H9 (cell line): ENCODE measurements around the gene PTPDC1. TPM values are rescaled to one million over a fixed set of nuclear protein-coding genes. Genes with fewer than 3 reads are reported as not detected.

ENCODE experiments used
- DNase-seq: peaks from one replicate; pipeline ENCODE4 v3.0.0-alpha.2; 2017
- H2AFZ ChIP-seq: one replicate; pipeline ENCODE4 v1.6.1; 2013; ENCODE audit warnings: mild to moderate bottlenecking, low read length, control low read depth, moderate library complexity
- H2AK5ac ChIP-seq: 2 replicates; pipeline ENCODE4 v1.6.1; 2013; ENCODE audit warnings: low read length, control low read depth, mixed read lengths; ENCODE audit not compliant: insufficient read length
- H2BK120ac ChIP-seq: one replicate; pipeline ENCODE4 v1.6.1; 2013; ENCODE audit warnings: low read depth, mild to moderate bottlenecking, low read length, control low read depth, inconsistent platforms; ENCODE audit not compliant: poor library complexity, severe bottlenecking
- H2BK12ac ChIP-seq: 2 replicates; pipeline ENCODE4 v1.6.1; 2013; ENCODE audit warnings: low read length, control low read depth, mixed read lengths, low read depth; ENCODE audit not compliant: insufficient read length
- H2BK15ac ChIP-seq: 2 replicates; pipeline ENCODE4 v1.6.1; 2013; ENCODE audit warnings: low read depth, low read length, control low read depth
- H2BK20ac ChIP-seq: one replicate; pipeline ENCODE4 v1.6.1; 2013; ENCODE audit warnings: low read depth, mild to moderate bottlenecking, low read length, control low read depth, inconsistent platforms; ENCODE audit not compliant: poor library complexity, severe bottlenecking
- H2BK5ac ChIP-seq: 2 replicates; pipeline ENCODE4 v1.6.1; 2013; ENCODE audit warnings: low read length, control low read depth, mixed read lengths; ENCODE audit not compliant: insufficient read length
- H3K14ac ChIP-seq: 2 replicates; pipeline ENCODE4 v1.6.1; 2013; ENCODE audit warnings: low read length, control low read depth; ENCODE audit not compliant: insufficient read depth
- H3K18ac ChIP-seq: 2 replicates; pipeline ENCODE4 v1.6.1; 2013; ENCODE audit warnings: low read depth, mild to moderate bottlenecking, mixed read lengths, low read length, control low read depth; ENCODE audit not compliant: insufficient read length
- H3K23ac ChIP-seq: 2 replicates; pipeline ENCODE4 v1.6.1; 2013; ENCODE audit warnings: low read length, control low read depth, mixed read lengths, low read depth; ENCODE audit not compliant: insufficient read length
- H3K23me2 ChIP-seq: 2 replicates; pipeline ENCODE4 v1.6.1; 2013; ENCODE audit warnings: low read depth, mild to moderate bottlenecking, mixed read lengths, low read length, control low read depth; ENCODE audit not compliant: insufficient read length, poor library complexity, severe bottlenecking
- H3K27ac ChIP-seq: 2 replicates; pipeline ENCODE4 v1.5.1; 2013; ENCODE audit warnings: low read length, control low read depth, mixed read lengths, low read depth; ENCODE audit not compliant: insufficient read length
- H3K27me3 ChIP-seq: 2 replicates; pipeline ENCODE4 v1.6.1; 2013; ENCODE audit warnings: low read length, control low read depth, inconsistent platforms; ENCODE audit not compliant: insufficient read depth
- H3K4ac ChIP-seq: 2 replicates; pipeline ENCODE4 v1.6.1; 2013; ENCODE audit warnings: low read depth, mild to moderate bottlenecking, control low read depth, inconsistent platforms, low read length, moderate library complexity
- H3K4me1 ChIP-seq: 2 replicates; pipeline ENCODE4 v1.6.1; 2013; ENCODE audit warnings: low read length, control low read depth, inconsistent platforms; ENCODE audit not compliant: insufficient read depth
- H3K4me2 ChIP-seq: 2 replicates; pipeline ENCODE4 v1.6.1; 2013; ENCODE audit warnings: low read length, control low read depth, mixed read lengths; ENCODE audit not compliant: insufficient read length, insufficient read depth
- H3K56ac ChIP-seq: 2 replicates; pipeline ENCODE4 v1.6.1; 2013; ENCODE audit warnings: low read depth, mild to moderate bottlenecking, mixed read lengths, low read length, control low read depth; ENCODE audit not compliant: insufficient read length
- H3K79me1 ChIP-seq: 2 replicates; pipeline ENCODE4 v1.6.1; 2013; ENCODE audit warnings: low read depth, mild to moderate bottlenecking, moderate library complexity, low read length, control low read depth, inconsistent platforms; ENCODE audit not compliant: insufficient read depth, poor library complexity, severe bottlenecking
- H3K79me2 ChIP-seq: 2 replicates; pipeline ENCODE4 v1.6.1; 2013; ENCODE audit warnings: low read length, control low read depth, inconsistent platforms; ENCODE audit not compliant: insufficient read depth
- H3K9ac ChIP-seq: 2 replicates; pipeline ENCODE4 v1.6.1; 2013; ENCODE audit warnings: low read length, control low read depth, mixed read lengths; ENCODE audit not compliant: insufficient read length; ENCODE audit errors: extremely low read depth
- H3K9me3 ChIP-seq: one replicate; pipeline ENCODE4 v1.6.1; 2013; ENCODE audit warnings: low read depth, low read length, inconsistent platforms; ENCODE audit not compliant: control insufficient read depth
- H3T11ph ChIP-seq: one replicate; pipeline ENCODE4 v1.6.1; 2013; ENCODE audit warnings: mild to moderate bottlenecking, low read length, control low read depth, inconsistent platforms
- H4K20me1 ChIP-seq: one replicate; pipeline ENCODE4 v1.6.1; 2013; ENCODE audit not compliant: control insufficient read depth, insufficient read length, insufficient read depth
- H4K5ac ChIP-seq: 2 replicates; pipeline ENCODE4 v1.6.1; 2013; ENCODE audit warnings: low read depth, mild to moderate bottlenecking, mixed read lengths, low read length, control low read depth; ENCODE audit not compliant: insufficient read length
- H4K8ac ChIP-seq: replicated peaks from 2 replicates; pipeline ENCODE4 v1.6.1; 2013; ENCODE audit warnings: low read length, control low read depth, mixed read lengths, low read depth; ENCODE audit not compliant: insufficient read length
- H4K91ac ChIP-seq: 2 replicates; pipeline ENCODE4 v1.6.1; 2013; ENCODE audit warnings: low read depth, mild to moderate bottlenecking, moderate library complexity, mixed read lengths, low read length, control low read depth; ENCODE audit not compliant: insufficient read length
- H3K27ac Mint-ChIP-seq, 3 experiments: 2 replicates in 2 of 3; 3 replicates in 1 of 3; pipeline ENCODE4 v1.8.0; 2020 to 2021; ENCODE audit warnings: mixed read lengths in 3 of 3, mild to moderate bottlenecking in 1 of 3, moderate library complexity in 1 of 3
- H3K27me3 Mint-ChIP-seq: 2 replicates; pipeline ENCODE4 v1.8.0; 2021; ENCODE audit warnings: low read depth, mild to moderate bottlenecking, moderate library complexity, mixed read lengths
- H3K36me3 Mint-ChIP-seq, 3 experiments: 2 replicates in 2 of 3; 3 replicates in 1 of 3; pipeline ENCODE4 v1.8.0; 2020 to 2021; ENCODE audit warnings: low read depth in 3 of 3, mixed read lengths in 3 of 3; ENCODE audit not compliant: insufficient read depth in 1 of 3
- H3K4me1 Mint-ChIP-seq, 2 experiments: 2 replicates each; pipeline ENCODE4 v1.8.0; 2020; ENCODE audit warnings: mixed read lengths in 2 of 2
- H3K4me3 Mint-ChIP-seq, 2 experiments: 2 replicates in 1 of 2; 3 replicates in 1 of 2; pipeline ENCODE4 v1.8.0; 2020 to 2021; ENCODE audit warnings: mild to moderate bottlenecking in 2 of 2, mixed read lengths in 2 of 2, moderate library complexity in 1 of 2
- H3K9me3 Mint-ChIP-seq, 2 experiments: 2 replicates in 1 of 2; 3 replicates in 1 of 2; pipeline ENCODE4 v1.8.0; 2020; ENCODE audit warnings: mild to moderate bottlenecking in 2 of 2, mixed read lengths in 2 of 2, moderate library complexity in 1 of 2
- WGBS: extraction: QIAGEN DNeasy Blood & Tissue Kit; methylation state at CpG from one replicate; pipeline ENCODE4 v1.1.7; 2013; ENCODE audit warnings: missing lambda C conversion rate, low lambda C conversion rate, mixed read lengths; ENCODE audit not compliant: insufficient read length; ENCODE audit errors: extremely low coverage; 5-methylcytosine and 5-hydroxymethylcytosine counted together
- total RNA-seq: library from RNA; stranded (reverse); gene quantifications from 2 replicates; pipeline ENCODE4 v1.2.1, GENCODE V29; 2021
- TF ChIP-seq, protein P1 (sequence below): fragments of 200-600 bp; sonication (generic); conservative IDR thresholded peaks from 3 replicates; pipeline ENCODE4 v1.8.0; 2021; ENCODE audit warnings: antibody characterized with exemption, mild to moderate bottlenecking

PTPDC1 gene
- total RNA-seq, 1 experiment from 2014 or later, result 4.8 TPM

DNA sequence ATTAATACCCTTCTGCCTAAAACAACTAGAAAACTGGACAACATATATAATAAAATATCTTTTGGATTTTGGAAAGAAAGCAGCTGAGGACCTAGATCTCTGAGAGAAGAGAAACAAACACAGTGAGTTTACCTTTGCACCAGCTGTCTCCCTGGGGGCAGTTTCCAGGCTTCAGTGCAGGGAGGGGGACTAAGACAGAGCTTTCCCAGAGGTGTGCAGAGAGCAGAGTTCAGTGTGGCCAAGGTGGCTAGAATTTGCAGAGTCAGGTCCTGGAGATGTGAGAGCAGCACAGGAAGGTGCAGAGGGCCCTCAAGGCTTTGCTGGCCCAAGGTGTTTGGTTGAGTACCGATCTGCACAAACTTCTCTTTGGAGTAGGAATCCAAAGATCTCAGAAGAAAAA lies 26.3 kb upstream of the PTPDC1 start:
- no peak overlapping the region for H3K14ac ChIP-seq
- no peak overlapping the region for H3K27ac ChIP-seq
- H3K79me2 ChIP-seq, result no peaks in the 10 kb centered on the region
- H3K79me1 ChIP-seq, result no peaks in the 10 kb centered on the region
- H3K4ac ChIP-seq, result no peak overlapping the region
- no peak overlapping the region for H3K27ac Mint-ChIP-seq
- no peak overlapping the region for H2BK120ac ChIP-seq
- no peak overlapping the region for H3K4me3 Mint-ChIP-seq
- no peak overlapping the region for H3K56ac ChIP-seq
- no peak overlapping the region for H2BK15ac ChIP-seq
- no peak overlapping the region for H3T11ph ChIP-seq
- no peak overlapping the region for H3K23ac ChIP-seq
- H3K18ac ChIP-seq, result no peak overlapping the region
- TF ChIP-seq, protein P1, sequence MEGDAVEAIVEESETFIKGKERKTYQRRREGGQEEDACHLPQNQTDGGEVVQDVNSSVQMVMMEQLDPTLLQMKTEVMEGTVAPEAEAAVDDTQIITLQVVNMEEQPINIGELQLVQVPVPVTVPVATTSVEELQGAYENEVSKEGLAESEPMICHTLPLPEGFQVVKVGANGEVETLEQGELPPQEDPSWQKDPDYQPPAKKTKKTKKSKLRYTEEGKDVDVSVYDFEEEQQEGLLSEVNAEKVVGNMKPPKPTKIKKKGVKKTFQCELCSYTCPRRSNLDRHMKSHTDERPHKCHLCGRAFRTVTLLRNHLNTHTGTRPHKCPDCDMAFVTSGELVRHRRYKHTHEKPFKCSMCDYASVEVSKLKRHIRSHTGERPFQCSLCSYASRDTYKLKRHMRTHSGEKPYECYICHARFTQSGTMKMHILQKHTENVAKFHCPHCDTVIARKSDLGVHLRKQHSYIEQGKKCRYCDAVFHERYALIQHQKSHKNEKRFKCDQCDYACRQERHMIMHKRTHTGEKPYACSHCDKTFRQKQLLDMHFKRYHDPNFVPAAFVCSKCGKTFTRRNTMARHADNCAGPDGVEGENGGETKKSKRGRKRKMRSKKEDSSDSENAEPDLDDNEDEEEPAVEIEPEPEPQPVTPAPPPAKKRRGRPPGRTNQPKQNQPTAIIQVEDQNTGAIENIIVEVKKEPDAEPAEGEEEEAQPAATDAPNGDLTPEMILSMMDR, result no peak
- no peak overlapping the region for H2BK5ac ChIP-seq
- peaks cover 11 to 18% (median 16%) of the 10 kb centered on the region in 3 experiments for H3K36me3 Mint-ChIP-seq
- no peaks in the 10 kb centered on the region for H3K9me3 ChIP-seq
- H4K5ac ChIP-seq, result no peak overlapping the region
- H4K91ac ChIP-seq, result no peak overlapping the region
- no peak overlapping the region for H2BK12ac ChIP-seq
- no peak overlapping the region for H2BK20ac ChIP-seq
- no peak overlapping the region for H4K8ac ChIP-seq
- WGBS, result no CpG with 5 or more reads among the region's 1 CpG
- no peaks in the 10 kb centered on the region for H3K27me3 Mint-ChIP-seq
- no peak for DNase-seq
- no peak overlapping the region for H2AFZ ChIP-seq
- no peak overlapping the region for H3K9ac ChIP-seq
- H3K4me1 Mint-ChIP-seq, result no peaks in the 10 kb centered on the region
- H3K4me2 ChIP-seq, result no peak overlapping the region
- H3K23me2 ChIP-seq, result no peaks in the 10 kb centered on the region
- H3K27me3 ChIP-seq, result no peaks in the 10 kb centered on the region
- no peak overlapping the region for H2AK5ac ChIP-seq
- H3K9me3 Mint-ChIP-seq, result peaks cover 11 to 17% of the 10 kb centered on the region in 2 experiments
- no peaks in the 10 kb centered on the region for H3K4me1 ChIP-seq
- no peaks in the 10 kb centered on the region for H4K20me1 ChIP-seq
